Sigmoid colon (tissue), 7 donors: ENCODE results near the gene SYT13. TPM values are rescaled to one million over a fixed set of nuclear protein-coding genes. Genes with fewer than 3 reads are reported as not detected.

Experiments
- DNase-seq: peaks from one replicate; pipeline ENCODE4 v3.0.0-alpha.2; 2019
- H3K27ac ChIP-seq, 4 donors: fragments of 200-600 bp; sonication (generic); one replicate each; pipeline ENCODE4 v1.5.1; 2016 to 2019; ENCODE audit warnings: mild to moderate bottlenecking in 1 of 4
- H3K27me3 ChIP-seq, 3 donors: fragments of 200-600 bp; sonication (generic); one replicate each; pipeline ENCODE4 v1.5.1; 2019; ENCODE audit warnings: mild to moderate bottlenecking in 1 of 3
- H3K36me3 ChIP-seq, 4 donors: fragments of 200-600 bp; sonication (generic); one replicate each; pipeline ENCODE4 v1.5.1; 2016 to 2019
- H3K4me1 ChIP-seq, 4 donors: fragments of 200-600 bp; sonication (generic); one replicate each; pipeline ENCODE4 v1.5.1; 2017 to 2019
- H3K4me3 ChIP-seq, 4 donors: fragments of 200-600 bp; sonication (generic); one replicate each; pipeline ENCODE4 v1.5.1; 2017 to 2019; ENCODE audit warnings: mild to moderate bottlenecking in 2 of 4, moderate library complexity in 1 of 4
- H3K9me3 ChIP-seq, 4 donors: fragments of 200-600 bp in 3 of 4; sonication (generic) in 3 of 4; one replicate each; pipeline versions ENCODE4 v1.5.1 to v1.6.1; 2013 to 2019
- EP300 ChIP-seq, 4 donors: sonication (generic); formaldehyde crosslinking; IDR thresholded peaks; one replicate each; pipeline ENCODE4 v1.6.1; 2017; ENCODE audit warnings: antibody characterized with exemption in 4 of 4
- POLR2A ChIP-seq, 2 donors: fragments of 450-650 bp; IDR thresholded peaks; one replicate each; pipeline ENCODE4 v1.6.1; 2016; ENCODE audit warnings: antibody characterized with exemption in 2 of 2, mild to moderate bottlenecking in 2 of 2, moderate library complexity in 2 of 2
- POLR2AphosphoS5 ChIP-seq, 4 donors: sonication (generic); formaldehyde crosslinking; IDR thresholded peaks; one replicate each; pipeline ENCODE4 v1.6.1; 2017; ENCODE audit warnings: antibody characterized with exemption in 4 of 4
- WGBS, 2 donors: extraction: QIAGEN DNeasy Blood & Tissue Kit; methylation state at CpG; one replicate each; pipeline ENCODE4 v1.1.7; 2013; 5-methylcytosine and 5-hydroxymethylcytosine counted together
- intact Hi-C: fragments of 100-400 bp; cut with DNase I; formaldehyde crosslinking; loops from one replicate; pipeline ENCODE4 v1.15.1; 2023
- polyA plus RNA-seq, 3 donors: library from polyadenylated mRNA; stranded (reverse); fragments of 200-250 nt; gene quantifications; one replicate each; pipeline ENCODE4 v1.2.3, GENCODE V29; 2013
- total RNA-seq, 4 donors: library from RNA; depleted of rRNA; stranded (reverse); fragments of >200 nt; gene quantifications; one replicate each; pipeline ENCODE4 v1.1.0, GENCODE V29; 2016
- TF ChIP-seq, protein P1 (sequence below), 4 experiments: fragments of 450-650 bp in 3 of 4; fragments of 200-600 bp in 1 of 4; IDR thresholded peaks; one replicate each; pipeline ENCODE4 v1.5.1; 2016 to 2019; ENCODE audit warnings: antibody characterized with exemption in 4 of 4, mild to moderate bottlenecking in 3 of 4, moderate library complexity in 2 of 4
- donor health status: healthy with polysubstance abuse.
- donor health status: Bipolar disorder and iron deficiency.
- donor health status: healthy.

Gene SYT13
- total and polyA plus RNA-seq, 7 donors, result 2.0 to 8.1 (median 3.9) TPM

DNA sequence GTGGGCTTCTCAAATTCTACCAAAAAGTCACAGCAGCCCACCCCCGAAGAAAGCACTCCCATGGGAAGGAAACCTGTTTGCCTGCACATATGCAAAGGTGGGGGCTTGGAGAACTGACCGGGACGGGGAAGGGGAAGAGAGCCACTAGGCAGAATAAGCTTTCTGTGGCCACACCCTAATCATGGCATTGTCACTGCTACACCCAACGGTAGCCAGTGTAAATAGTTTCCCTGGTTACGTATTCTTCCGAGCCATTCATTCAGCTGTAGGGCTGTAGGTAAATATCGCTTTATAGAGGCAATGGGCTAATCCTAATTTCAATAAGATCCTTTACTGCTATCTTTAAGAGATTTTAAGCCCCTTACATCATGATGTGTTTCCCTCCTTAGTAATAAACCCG is 78.0 kb downstream of the SYT13 start:
- H3K36me3 ChIP-seq, result peaks cover 7 to 26% (median 15%) of the 10 kb centered on the region in 4 donors
- 24 to 68% methylated on average over 8 of the region's 8 CpGs for WGBS, 2 donors
- peak overlapping the region; percentile 87 to 95 (median 88) for H3K27ac ChIP-seq
- intact Hi-C loops, result loop anchor here (2.0 to 10.0 kb wide), 2 partner anchors 61 to 273 kb away; partner anchors contain the start of gene PRDM11
- TF ChIP-seq, protein P1, sequence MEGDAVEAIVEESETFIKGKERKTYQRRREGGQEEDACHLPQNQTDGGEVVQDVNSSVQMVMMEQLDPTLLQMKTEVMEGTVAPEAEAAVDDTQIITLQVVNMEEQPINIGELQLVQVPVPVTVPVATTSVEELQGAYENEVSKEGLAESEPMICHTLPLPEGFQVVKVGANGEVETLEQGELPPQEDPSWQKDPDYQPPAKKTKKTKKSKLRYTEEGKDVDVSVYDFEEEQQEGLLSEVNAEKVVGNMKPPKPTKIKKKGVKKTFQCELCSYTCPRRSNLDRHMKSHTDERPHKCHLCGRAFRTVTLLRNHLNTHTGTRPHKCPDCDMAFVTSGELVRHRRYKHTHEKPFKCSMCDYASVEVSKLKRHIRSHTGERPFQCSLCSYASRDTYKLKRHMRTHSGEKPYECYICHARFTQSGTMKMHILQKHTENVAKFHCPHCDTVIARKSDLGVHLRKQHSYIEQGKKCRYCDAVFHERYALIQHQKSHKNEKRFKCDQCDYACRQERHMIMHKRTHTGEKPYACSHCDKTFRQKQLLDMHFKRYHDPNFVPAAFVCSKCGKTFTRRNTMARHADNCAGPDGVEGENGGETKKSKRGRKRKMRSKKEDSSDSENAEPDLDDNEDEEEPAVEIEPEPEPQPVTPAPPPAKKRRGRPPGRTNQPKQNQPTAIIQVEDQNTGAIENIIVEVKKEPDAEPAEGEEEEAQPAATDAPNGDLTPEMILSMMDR (IDR thresholded peaks at IDR 0.05), result no peak
- TF ChIP-seq POLR2A (IDR thresholded peaks at IDR 0.05) (no peak), EP300 (IDR thresholded peaks at IDR 0.05) (no peak)
- DNase-seq, result no peak
- no peaks in the 10 kb centered on the region for H3K9me3 ChIP-seq
- no peaks in the 10 kb centered on the region for H3K27me3 ChIP-seq
- peaks cover 0 to 47% (median 42%) of the 10 kb centered on the region in 4 donors for H3K4me1 ChIP-seq
- H3K4me3 ChIP-seq, result no peak overlapping the region

DNA sequence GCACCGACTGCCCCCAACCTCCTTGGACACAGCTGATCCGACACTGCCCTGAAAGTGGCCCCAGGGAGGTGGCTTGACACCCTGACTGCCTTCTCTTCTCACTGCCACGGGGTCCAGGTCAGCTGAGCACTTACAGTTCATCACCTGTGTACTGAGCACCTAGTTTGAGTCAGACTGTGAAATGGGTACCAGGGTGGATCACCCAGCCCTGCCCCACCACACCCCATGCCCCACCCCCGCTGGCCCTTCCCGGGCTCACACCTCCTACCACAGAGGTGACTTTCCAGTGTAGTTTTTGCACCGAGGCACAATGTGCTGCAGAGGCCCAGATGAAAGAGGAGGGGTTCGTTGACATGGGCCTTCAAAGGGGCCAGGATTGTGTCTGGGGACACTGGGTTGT is 80.2 kb downstream of the SYT13 start:
- TF ChIP-seq, protein P1 (IDR thresholded peaks at IDR 0.05), result no peak
- TF ChIP-seq EP300 (IDR thresholded peaks at IDR 0.05), result no peak
- TF ChIP-seq POLR2A (IDR thresholded peaks at IDR 0.05), result no peak
- no peak for TF ChIP-seq POLR2AphosphoS5 (IDR thresholded peaks at IDR 0.05)
- Histone ChIP-seq H3K27ac (no peak overlapping the region), H3K9me3 (no peaks in the 10 kb centered on the region), H3K4me1 (peaks cover 0 to 33% (median 31%) of the 10 kb centered on the region in 4 donors), H3K36me3 (peaks cover 0 to 17% (median 8%) of the 10 kb centered on the region in 4 donors), H3K4me3 (no peak overlapping the region), H3K27me3 (no peaks in the 10 kb centered on the region)
- intact Hi-C loops, result loop anchor here (10.0 kb wide), 1 partner anchor 271 kb away; no protein-coding TSS in a partner anchor
- WGBS, 2 donors, result 62 to 68% methylated on average over 7 of the region's 7 CpGs
- no peak for DNase-seq

DNA sequence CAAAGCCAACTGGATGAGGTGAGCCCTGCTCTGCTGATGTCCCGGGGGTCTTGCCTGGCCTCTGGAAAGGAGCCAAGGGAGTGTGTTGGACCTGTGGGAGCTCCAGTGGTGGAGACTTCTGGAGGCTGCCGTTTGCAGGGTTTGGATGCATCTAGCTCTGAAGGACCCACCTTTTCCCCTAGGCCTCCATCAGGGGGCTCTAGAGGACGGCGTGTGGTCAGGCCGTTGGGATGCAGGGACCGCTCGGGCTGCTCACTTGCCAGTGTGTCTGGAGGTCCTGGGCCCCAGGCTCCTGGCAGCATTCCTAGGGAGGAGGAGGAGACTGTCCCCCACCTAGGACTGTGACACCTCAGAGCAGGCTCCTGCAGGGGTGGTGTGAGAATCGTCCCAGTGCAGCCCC is 81.4 kb downstream of the SYT13 start:
- H3K27ac ChIP-seq, result no peak overlapping the region
- TF ChIP-seq POLR2A (IDR thresholded peaks at IDR 0.05) (no peak), EP300 (IDR thresholded peaks at IDR 0.05) (no peak), POLR2AphosphoS5 (IDR thresholded peaks at IDR 0.05) (no peak)
- TF ChIP-seq, protein P1 (IDR thresholded peaks at IDR 0.05), result no peak
- intact Hi-C loops, result loop anchor here (10.0 kb wide), 1 partner anchor 270 kb away; no protein-coding TSS in a partner anchor

DNA sequence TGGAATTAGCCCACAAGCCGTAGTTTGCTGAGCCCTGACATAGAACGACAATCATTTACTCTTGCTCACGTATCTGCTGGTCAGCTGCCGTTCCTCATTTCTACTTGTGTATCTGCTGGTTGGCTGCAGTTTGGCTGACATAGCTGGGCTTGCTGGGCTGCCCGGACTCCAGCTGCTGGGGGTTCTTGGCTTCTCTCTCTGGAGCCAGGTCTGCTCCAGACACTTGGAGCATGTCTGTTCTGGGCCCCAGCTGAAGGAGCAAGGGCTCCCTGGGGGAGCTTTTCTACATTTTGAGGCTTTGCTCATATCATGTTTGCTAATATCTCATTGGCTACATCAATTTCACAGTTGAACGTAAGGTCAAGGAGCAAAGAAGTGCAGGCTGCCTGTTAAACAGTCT is 92.4 kb downstream of the SYT13 start:
- intact Hi-C loops, result no loop called here
- peak overlapping the region in 3 of 4 donors; percentile 39 to 62 (median 49) for H3K27ac ChIP-seq
- H3K27me3 ChIP-seq, result no peaks in the 10 kb centered on the region
- H3K36me3 ChIP-seq, result peaks cover 0 to 31% (median 3%) of the 10 kb centered on the region in 4 donors
- DNase-seq, result peak; percentile 79
- no peak overlapping the region for H3K4me3 ChIP-seq
- H3K9me3 ChIP-seq, result no peaks in the 10 kb centered on the region
- WGBS, 2 donors, result 85 to 91% methylated on average over 6 of the region's 6 CpGs
- TF ChIP-seq POLR2A (IDR thresholded peaks at IDR 0.05), result no peak
- TF ChIP-seq, protein P1 (IDR thresholded peaks at IDR 0.05), result no peak
- TF ChIP-seq EP300 (IDR thresholded peaks at IDR 0.05), result no peak
- no peak for TF ChIP-seq POLR2AphosphoS5 (IDR thresholded peaks at IDR 0.05)
- H3K4me1 ChIP-seq, result peaks cover 0 to 13% (median 4%) of the 10 kb centered on the region in 4 donors

More for the DNA sequence above, 81.4 kb downstream of the SYT13 start:
- WGBS, 2 donors, result 77 to 83% methylated on average over 8 of the region's 8 CpGs
- DNase-seq, result no peak
- H3K4me3 ChIP-seq, result no peak overlapping the region
- peaks cover 0 to 21% (median 8%) of the 10 kb centered on the region in 4 donors for H3K36me3 ChIP-seq
- no peaks in the 10 kb centered on the region for H3K27me3 ChIP-seq
- H3K4me1 ChIP-seq, result peaks cover 0 to 21% (median 19%) of the 10 kb centered on the region in 4 donors
- no peaks in the 10 kb centered on the region for H3K9me3 ChIP-seq

Other genes with a start within 250 kb of the SYT13 start
- gene PRDM11, start 139.7 kb downstream of the SYT13 start, total RNA-seq, result 10 to 100 TPM; 12.7 to 23.2 (median 20.7) TPM
- 1 to 10 TPM in 2 of 3 donors, under 1 TPM in 1; 0.92 to 4.3 (median 1.8) TPM for gene PRDM11, start 139.7 kb downstream of the SYT13 start, polyA plus RNA-seq